Astrocyte of the cerebellum (primary cell): ENCODE measurements around the gene PHC2.

ENCODE experiments used
- DNase-seq: peaks from one replicate; pipeline ENCODE4 v3.0.0-alpha.2; 2011; ENCODE audit warnings: low read depth
- H3K4me3 ChIP-seq: 2 replicates; pipeline ENCODE4 v1.5.1; 2011; ENCODE audit warnings: mild to moderate bottlenecking, low read depth, low read length, moderate library complexity
- in situ Hi-C: cut with HindIII; loops from 2 replicates; pipeline ENCODE4 v1.10.0; 2017; ENCODE audit warnings: low sequenced_read_pairs
- TF ChIP-seq, protein P1 (sequence below): IDR thresholded peaks from 2 replicates; pipeline ENCODE4 v1.5.1; 2012; ENCODE audit warnings: low read length, low read depth, moderate library complexity, mild to moderate bottlenecking; ENCODE audit errors: missing control alignments

Gene PHC2

DNA sequence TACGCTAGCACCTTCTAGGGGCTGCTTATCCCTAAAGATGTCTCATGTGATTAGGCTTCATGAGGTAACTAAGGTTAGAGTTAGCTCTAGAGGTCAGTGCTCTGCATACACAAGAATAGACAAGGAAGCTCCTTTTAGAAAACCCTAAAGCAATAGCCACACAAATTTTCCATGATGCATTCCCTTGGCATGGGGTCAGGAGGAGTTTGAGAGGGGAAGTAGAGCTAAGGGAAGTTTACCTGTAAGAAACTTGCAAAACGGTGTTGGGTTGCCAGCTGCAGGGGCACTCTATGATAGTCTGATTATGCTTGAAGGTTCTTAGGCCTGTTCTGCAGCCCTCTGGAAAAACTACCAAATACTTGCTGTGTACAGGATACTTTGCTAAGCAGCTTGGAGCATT is 71.0 kb downstream of the PHC2 start:
- no peak overlapping the region for H3K4me3 ChIP-seq
- no peak for DNase-seq
- in situ Hi-C loops = no loop called here
- TF ChIP-seq, protein P1, sequence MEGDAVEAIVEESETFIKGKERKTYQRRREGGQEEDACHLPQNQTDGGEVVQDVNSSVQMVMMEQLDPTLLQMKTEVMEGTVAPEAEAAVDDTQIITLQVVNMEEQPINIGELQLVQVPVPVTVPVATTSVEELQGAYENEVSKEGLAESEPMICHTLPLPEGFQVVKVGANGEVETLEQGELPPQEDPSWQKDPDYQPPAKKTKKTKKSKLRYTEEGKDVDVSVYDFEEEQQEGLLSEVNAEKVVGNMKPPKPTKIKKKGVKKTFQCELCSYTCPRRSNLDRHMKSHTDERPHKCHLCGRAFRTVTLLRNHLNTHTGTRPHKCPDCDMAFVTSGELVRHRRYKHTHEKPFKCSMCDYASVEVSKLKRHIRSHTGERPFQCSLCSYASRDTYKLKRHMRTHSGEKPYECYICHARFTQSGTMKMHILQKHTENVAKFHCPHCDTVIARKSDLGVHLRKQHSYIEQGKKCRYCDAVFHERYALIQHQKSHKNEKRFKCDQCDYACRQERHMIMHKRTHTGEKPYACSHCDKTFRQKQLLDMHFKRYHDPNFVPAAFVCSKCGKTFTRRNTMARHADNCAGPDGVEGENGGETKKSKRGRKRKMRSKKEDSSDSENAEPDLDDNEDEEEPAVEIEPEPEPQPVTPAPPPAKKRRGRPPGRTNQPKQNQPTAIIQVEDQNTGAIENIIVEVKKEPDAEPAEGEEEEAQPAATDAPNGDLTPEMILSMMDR = no peak

DNA sequence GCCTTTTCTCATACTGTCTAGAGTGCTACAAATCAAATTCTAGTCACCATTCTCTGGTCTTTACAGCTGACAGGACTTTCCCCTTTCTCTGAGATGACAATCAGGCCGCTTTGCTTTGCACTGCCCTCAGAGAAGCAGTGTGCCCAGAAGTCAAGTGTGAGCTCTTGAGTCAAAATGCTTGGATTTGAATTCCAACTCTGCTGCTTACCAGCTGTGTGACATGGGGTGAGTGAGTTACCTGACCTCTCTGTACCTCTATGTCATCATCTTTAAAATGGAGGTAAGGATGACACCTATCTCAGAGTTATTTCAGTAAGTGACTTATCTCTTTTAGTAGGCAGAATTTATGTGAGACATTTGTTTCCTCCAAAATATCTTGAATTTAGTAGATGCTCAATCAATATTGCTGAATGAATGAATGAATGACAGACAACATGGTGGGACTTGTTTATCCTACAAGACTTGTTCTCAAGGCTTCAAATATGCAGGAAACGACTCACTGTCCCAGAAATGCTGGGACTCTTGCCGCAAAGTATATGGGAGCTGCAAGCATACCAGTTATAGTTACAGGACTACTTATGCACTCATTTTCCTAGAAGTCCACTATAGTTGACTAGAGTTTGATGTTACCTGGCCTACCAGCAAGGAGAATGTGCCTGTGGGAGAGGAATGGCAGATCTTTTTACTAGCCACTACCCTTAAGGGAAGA is 71.9 kb downstream of the PHC2 start:
- no peak for DNase-seq
- TF ChIP-seq, protein P1 = no peak
- H3K4me3 ChIP-seq = no peak overlapping the region
- in situ Hi-C loops = no loop called here

DNA sequence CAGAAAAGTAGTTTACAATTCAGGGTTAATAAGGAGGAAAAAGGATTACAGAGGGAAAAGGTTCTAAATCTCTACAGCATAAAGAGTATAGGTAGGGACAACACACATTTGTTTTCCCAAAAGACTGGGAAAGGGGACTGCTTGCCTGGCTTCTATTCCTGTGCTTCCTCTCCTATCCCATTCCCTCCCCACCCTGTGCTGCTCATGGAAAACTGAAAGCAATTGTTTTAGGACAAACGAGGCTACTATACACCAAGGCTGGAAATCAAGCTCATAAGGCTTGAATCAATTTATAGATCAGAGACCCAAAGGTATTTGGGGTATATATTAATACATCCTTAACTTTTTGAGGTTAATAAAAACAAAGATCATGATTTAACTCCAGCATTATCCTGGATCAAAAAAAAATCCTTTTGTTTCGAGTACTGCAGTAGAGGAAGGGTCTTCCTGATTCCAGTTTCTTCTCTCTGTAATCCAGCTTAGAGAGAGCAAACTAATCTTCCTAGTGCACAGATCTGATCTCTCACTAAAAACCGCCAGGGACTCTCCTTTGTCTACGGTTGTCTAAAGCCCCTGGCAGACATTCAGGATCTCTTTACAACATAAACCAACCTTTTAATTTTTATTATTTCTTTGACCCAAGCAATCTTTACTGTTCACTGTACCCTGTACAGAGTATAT is 72.6 kb downstream of the PHC2 start:
- TF ChIP-seq, protein P1 = no peak
- in situ Hi-C loops = no loop called here
- H3K4me3 ChIP-seq = no peak overlapping the region
- DNase-seq = no peak

DNA sequence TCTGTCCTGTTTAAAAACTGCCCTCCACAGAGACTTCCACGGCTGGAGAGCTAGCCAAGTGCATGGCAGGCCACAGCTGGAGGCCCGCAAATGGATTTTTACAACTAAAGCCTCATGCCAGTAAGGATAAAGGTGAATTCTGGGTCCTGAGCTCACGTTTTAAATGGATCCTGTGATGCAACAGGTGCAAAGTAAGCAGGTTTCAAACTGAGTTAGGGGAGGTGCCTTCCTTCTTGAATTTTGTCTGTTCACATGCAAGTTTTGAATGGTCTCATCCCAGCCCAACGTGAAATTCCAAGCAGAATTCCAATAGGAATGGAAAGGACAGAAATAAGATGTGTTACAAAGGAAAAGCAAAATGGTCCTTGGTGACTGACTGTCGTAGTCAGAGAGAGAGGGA is 73.8 kb downstream of the PHC2 start:
- no peak for DNase-seq
- TF ChIP-seq, protein P1 = no peak
- in situ Hi-C loops = no loop called here
- H3K4me3 ChIP-seq = no peak overlapping the region

DNA sequence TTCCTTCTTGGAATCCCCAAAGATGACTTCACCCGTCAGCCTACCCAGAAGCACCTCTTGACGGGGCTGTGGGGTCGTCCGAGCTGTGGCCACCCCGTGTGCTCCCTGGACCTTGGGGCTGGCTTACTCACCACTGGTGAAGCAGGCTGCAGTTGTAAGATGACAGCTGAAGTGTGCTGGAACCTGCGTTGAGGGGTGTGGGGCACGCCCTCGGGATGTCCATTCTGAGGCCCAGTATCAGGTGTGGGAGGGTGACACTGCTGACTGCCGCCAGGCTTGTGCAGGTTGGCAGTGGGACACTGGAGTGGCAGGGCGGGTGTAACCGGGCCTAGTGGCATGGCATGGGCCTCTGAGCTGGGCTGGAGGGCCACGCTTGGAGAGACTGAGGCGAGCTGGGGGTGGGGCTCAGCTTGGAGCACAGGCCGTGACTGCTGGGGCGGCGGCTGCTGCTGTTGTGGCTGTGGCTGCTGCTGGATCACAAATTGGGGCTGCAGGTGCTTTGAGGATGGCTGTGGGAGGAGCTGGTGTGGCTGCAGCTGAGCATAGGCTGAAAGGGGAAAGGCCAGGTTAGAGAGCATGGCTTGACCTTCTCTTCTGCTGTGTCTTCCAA is 76.1 kb downstream of the PHC2 start:
- TF ChIP-seq, protein P1 = no peak
- in situ Hi-C loops = no loop called here
- no peak for DNase-seq
- H3K4me3 ChIP-seq = no peak overlapping the region

DNA sequence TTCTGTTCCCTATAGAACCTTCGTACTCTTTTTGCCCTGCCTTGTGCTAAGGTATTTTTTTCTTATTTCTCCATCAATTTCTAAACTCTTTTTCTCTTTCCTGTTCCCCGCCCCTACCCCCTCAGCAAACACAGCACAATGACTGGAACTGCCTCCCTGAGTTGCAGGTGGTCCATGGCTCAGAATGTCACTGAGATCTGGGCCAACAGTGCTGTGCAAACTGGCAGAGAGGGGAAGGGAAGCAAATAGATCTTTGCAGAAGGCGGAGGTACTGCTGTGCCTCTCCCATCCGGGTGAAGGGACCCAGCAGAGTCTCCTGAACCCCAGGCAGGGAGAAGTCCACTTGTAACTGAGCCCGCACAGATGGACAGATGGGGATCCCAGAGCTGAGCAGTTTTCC is 77.4 kb downstream of the PHC2 start:
- in situ Hi-C loops = no loop called here
- no peak for DNase-seq
- TF ChIP-seq, protein P1 = no peak
- H3K4me3 ChIP-seq = no peak overlapping the region
